Natural killer cell treated with Interleukin-12 subunit alpha and Interleukin-12 subunit beta and Interleukin-15 and Interleukin-18, amount 100 ng/mL, for 72 hours (primary cell): ENCODE results near the gene MSN. TPM values are rescaled to one million over a fixed set of nuclear protein-coding genes. Genes with fewer than 3 reads are reported as not detected.
"Not testable (repeated sequence)": the region's sequence is repeated elsewhere in the genome, so short reads cannot be mapped to it uniquely, and the experiment has no call there.

Experiments
- ATAC-seq, 2 donors: fragments of 150-1000 bp; cut with Tn5 transposase in 1 of 2; sonication (Bioruptor Pico), chemical (Tn5 transposase) in 1 of 2; 2 replicates each; pipeline ENCODE4 v1.10.0; 2021
- DNase-seq: peaks from one replicate; pipeline ENCODE4 v3.0.0; 2022; ENCODE audit warnings: low spot score
- H3K27ac Mint-ChIP-seq, 2 donors: 1 replicate in 1 of 2; 2 replicates in 1 of 2; pipeline ENCODE4 v1.8.0; 2022; ENCODE audit warnings: mixed read lengths in 2 of 2, mild to moderate bottlenecking in 1 of 2, moderate library complexity in 1 of 2
- H3K27me3 Mint-ChIP-seq, 2 donors: 1 replicate in 1 of 2; 2 replicates in 1 of 2; pipeline ENCODE4 v1.8.0; 2022; ENCODE audit warnings: mixed read lengths in 2 of 2
- H3K36me3 Mint-ChIP-seq: one replicate; pipeline ENCODE4 v1.8.0; 2022; ENCODE audit warnings: mixed read lengths
- H3K4me1 Mint-ChIP-seq, 2 donors: 1 replicate in 1 of 2; 2 replicates in 1 of 2; pipeline ENCODE4 v1.8.0; 2022; ENCODE audit warnings: low read depth in 2 of 2, mixed read lengths in 2 of 2, mild to moderate bottlenecking in 1 of 2
- H3K4me3 Mint-ChIP-seq: one replicate; pipeline ENCODE4 v1.8.0; 2022; ENCODE audit warnings: mixed read lengths
- H3K9me3 Mint-ChIP-seq: 2 replicates; pipeline ENCODE4 v1.8.0; 2022; ENCODE audit warnings: mixed read lengths
- total RNA-seq, 2 donors: library from RNA; stranded (reverse); gene quantifications; one replicate each; pipeline ENCODE4 v1.2.3, GENCODE V29; 2022

MSN gene
- total RNA-seq, 2 donors from 2014 or later: 392 to 703 TPM

GRCh38 chrX:65751519-65751918 lies 84.1 kb downstream of the MSN start:
- peaks cover 61 to 64% of the 10 kb centered on the region in 2 donors for H3K4me1 Mint-ChIP-seq

GRCh38 chrX:65752294-65752693 lies 84.8 kb downstream of the MSN start:
- DNase-seq (no peak), ATAC-seq (no peak)
- Mint-ChIP-seq H3K4me3 (peak overlapping the region; percentile 82), H3K4me1 (peaks cover 60 to 65% of the 10 kb centered on the region in 2 donors), H3K27ac (peak overlapping the region; percentile 75 to 88), H3K36me3 (peaks cover 5% of the 10 kb centered on the region), H3K27me3 (no peaks in the 10 kb centered on the region), H3K9me3 (peaks cover 4% of the 10 kb centered on the region)

More at GRCh38 chrX:65751519-65751918, 84.1 kb downstream of the MSN start:
- ATAC-seq (no peak), DNase-seq (no peak)
- Mint-ChIP-seq H3K27me3 (no peaks in the 10 kb centered on the region), H3K27ac (peak overlapping the region; percentile 75 to 88), H3K4me3 (peak overlapping the region; percentile 82), H3K9me3 (peaks cover 4% of the 10 kb centered on the region), H3K36me3 (peaks cover 5% of the 10 kb centered on the region)

GRCh38 chrX:65755786-65756185 lies 88.3 kb downstream of the MSN start:
- Mint-ChIP-seq H3K9me3 (peaks cover 7% of the 10 kb centered on the region), H3K27me3 (no peaks in the 10 kb centered on the region), H3K4me1 (peaks cover 60 to 61% of the 10 kb centered on the region in 2 donors), H3K27ac (peak overlapping the region in 1 of 2 donors; percentile 72), H3K36me3 (peaks cover 5% of the 10 kb centered on the region), H3K4me3 (no peak overlapping the region)
- DNase-seq (no peak), ATAC-seq (no peak)

- ATAC-seq (peak in 1 of 2 donors; percentile 57), DNase-seq (no peak)
- Mint-ChIP-seq H3K4me3 (peak overlapping the region; percentile 15), H3K27ac (peak overlapping the region in 1 of 2 donors; percentile 61), H3K4me1 (peaks cover 48 to 54% of the 10 kb centered on the region in 2 donors), H3K9me3 (peaks cover 9% of the 10 kb centered on the region), H3K27me3 (no peaks in the 10 kb centered on the region), H3K36me3 (peaks cover 19% of the 10 kb centered on the region)
Observed at GRCh38 chrX:65757943-65758342, 90.5 kb downstream of the MSN start.

GRCh38 chrX:65758505-65758904 lies 91.1 kb downstream of the MSN start:
- peak overlapping the region; percentile 55 to 61 for H3K27ac Mint-ChIP-seq
- H3K4me3 Mint-ChIP-seq: peak overlapping the region; percentile 15
- H3K4me1 Mint-ChIP-seq: peaks cover 51 to 57% of the 10 kb centered on the region in 2 donors
- H3K27me3 Mint-ChIP-seq: no peaks in the 10 kb centered on the region
- H3K36me3 Mint-ChIP-seq: peaks cover 24% of the 10 kb centered on the region
- H3K9me3 Mint-ChIP-seq: peaks cover 7% of the 10 kb centered on the region
- ATAC-seq: peak; percentile 65 to 67
- no peak for DNase-seq

- peaks cover 24% of the 10 kb centered on the region for H3K36me3 Mint-ChIP-seq
- not testable (repeated sequence) for H3K4me3 Mint-ChIP-seq, H3K9me3 Mint-ChIP-seq, ATAC-seq, H3K27me3 Mint-ChIP-seq, H3K27ac Mint-ChIP-seq, DNase-seq
- H3K4me1 Mint-ChIP-seq: peaks cover 56 to 60% of the 10 kb centered on the region in 2 donors
Observed at GRCh38 chrX:65759525-65759924, 92.1 kb downstream of the MSN start.

- H3K4me3 Mint-ChIP-seq: no peak overlapping the region
- no peaks in the 10 kb centered on the region for H3K36me3 Mint-ChIP-seq
Observed at GRCh38 chrX:65769564-65770292, 102.3 kb downstream of the MSN start.

GRCh38 chrX:65772842-65773241 lies 105.4 kb downstream of the MSN start:
- Mint-ChIP-seq H3K4me1 (peaks cover 0 to 3% of the 10 kb centered on the region in 2 donors), H3K36me3 (no peaks in the 10 kb centered on the region), H3K4me3 (no peak overlapping the region), H3K27me3 (no peaks in the 10 kb centered on the region), H3K27ac (no peak overlapping the region), H3K9me3 (no peaks in the 10 kb centered on the region)
- no peak for DNase-seq
- no peak for ATAC-seq

More at GRCh38 chrX:65769564-65770292, 102.3 kb downstream of the MSN start:
- no peaks in the 10 kb centered on the region for H3K9me3 Mint-ChIP-seq
- no peak overlapping the region for H3K27ac Mint-ChIP-seq
- no peaks in the 10 kb centered on the region for H3K27me3 Mint-ChIP-seq
- peaks cover 0 to 3% of the 10 kb centered on the region in 2 donors for H3K4me1 Mint-ChIP-seq
- DNase-seq: no peak
- ATAC-seq: no peak

GRCh38 chrX:65781845-65782244 lies 114.4 kb downstream of the MSN start:
- Mint-ChIP-seq H3K9me3 (no peaks in the 10 kb centered on the region), H3K4me3 (peak overlapping the region; percentile 80), H3K36me3 (no peaks in the 10 kb centered on the region), H3K4me1 (peaks cover 23 to 24% of the 10 kb centered on the region in 2 donors), H3K27ac (peak overlapping the region; percentile 69 to 78), H3K27me3 (peaks cover 0 to 10% of the 10 kb centered on the region in 2 donors)
- ATAC-seq (no peak), DNase-seq (no peak)

- Mint-ChIP-seq H3K36me3 (no peaks in the 10 kb centered on the region), H3K4me3 (peak overlapping the region; percentile 80), H3K27ac (peak overlapping the region; percentile 60 to 69), H3K4me1 (peaks cover 19 to 24% of the 10 kb centered on the region in 2 donors), H3K27me3 (peaks cover 0 to 5% of the 10 kb centered on the region in 2 donors), H3K9me3 (no peaks in the 10 kb centered on the region)
- ATAC-seq (peak in 1 of 2 donors; percentile 64), DNase-seq (no peak)
Observed at GRCh38 chrX:65783746-65784145, 116.3 kb downstream of the MSN start.

Other genes with a start within 250 kb of the MSN start
- gene LAS1L, start 132.9 kb upstream of the MSN start, total RNA-seq: 10 to 100 TPM; 46.5 to 68.8 TPM